H1 (cell line): ENCODE results near the gene SPATA6L. TPM values are rescaled to one million over a fixed set of nuclear protein-coding genes. Genes with fewer than 3 reads are reported as not detected.

ENCODE experiments used
- polyA plus RNA-seq, 7 experiments: library from polyadenylated mRNA; depleted of rRNA in 3 of 7; stranded (reverse) in 5 of 7; unstranded in 2 of 7; fragments of >200 nt in 5 of 7; fragments of 200-250 nt in 2 of 7; gene quantifications; 1 replicate in 5 of 7; 2 replicates in 1 of 7; 4 replicates in 1 of 7; pipeline versions ENCODE4 v1.2.1 to v1.2.3, GENCODE V29; 2011 to 2013; ENCODE audit warnings: missing spikeins in 2 of 7, mixed read lengths in 2 of 7
- total RNA-seq: library from RNA; stranded (reverse); fragmentation: NEBNext Ultra II Directional; extraction: Animal tissue kit (Norgen Biotek cat#: 25700); gene quantifications from 2 replicates; pipeline ENCODE4 v1.2.1, GENCODE V29; 2021

The SPATA6L gene
- total and polyA plus RNA-seq, 2 of the 8 experiments (the other 6 are each of a cell fraction or from before 2014, with no cell fraction given) = 0.57 to 1.1 TPM

Other genes starting within 250 kb of the SPATA6L start
- 10.3 and 11.7 TPM in 2 replicates for gene SLC1A1, start 176.0 kb downstream of the SPATA6L start, total RNA-seq
- 2.9 and 4.7 TPM in 2 replicates for gene SLC1A1, start 176.0 kb downstream of the SPATA6L start, polyA plus RNA-seq (2011; rRNA removed)
- 12.0 and 13.3 TPM in 2 replicates for gene PLPP6, start 4.2 kb downstream of the SPATA6L start, total RNA-seq
- 11.8 and 13.0 TPM in 2 replicates for gene PLPP6, start 4.2 kb downstream of the SPATA6L start, polyA plus RNA-seq (2011; rRNA removed)
- gene CDC37L1, start 13.1 kb upstream of the SPATA6L start, total RNA-seq = 22.4 and 23.8 TPM in 2 replicates
- 4.6 and 5.2 TPM in 2 replicates for gene CDC37L1, start 13.1 kb upstream of the SPATA6L start, polyA plus RNA-seq (2011; rRNA removed)
- gene AK3, start 74.7 kb upstream of the SPATA6L start, total RNA-seq = 23.9 and 30.0 TPM in 2 replicates
- gene AK3, start 74.7 kb upstream of the SPATA6L start, polyA plus RNA-seq (2011; rRNA removed) = 7.8 and 8.9 TPM in 2 replicates
- 29.5 and 29.7 TPM in 2 replicates for gene RCL1, start 126.5 kb upstream of the SPATA6L start, total RNA-seq
- 21.0 and 24.0 TPM in 2 replicates for gene RCL1, start 126.5 kb upstream of the SPATA6L start, polyA plus RNA-seq (2011; rRNA removed)